Dendritic cell treated with granulocyte-macrophage colony-stimulating factor and Interleukin-4, amounts not matched to agents 40 ng/mL and 50 ng/mL, for 4 days (primary cell): ENCODE measurements around the gene PIGQ.

Experiments used
- H3K27ac Mint-ChIP-seq: one replicate; pipeline ENCODE4 v1.8.0; 2022; ENCODE audit warnings: mild to moderate bottlenecking, mixed read lengths
- H3K27me3 Mint-ChIP-seq: one replicate; pipeline ENCODE4 v1.8.0; 2022; ENCODE audit warnings: mild to moderate bottlenecking, mixed read lengths
- H3K36me3 Mint-ChIP-seq: one replicate; pipeline ENCODE4 v1.8.0; 2022; ENCODE audit warnings: low read depth, mixed read lengths
- H3K4me1 Mint-ChIP-seq: one replicate; pipeline ENCODE4 v1.8.0; 2022; ENCODE audit warnings: low read depth, mixed read lengths
- H3K4me3 Mint-ChIP-seq: one replicate; pipeline ENCODE4 v1.8.0; 2022; ENCODE audit warnings: mild to moderate bottlenecking, moderate library complexity, mixed read lengths
- H3K9me3 Mint-ChIP-seq: one replicate; pipeline ENCODE4 v1.8.0; 2022; ENCODE audit warnings: mixed read lengths
- intact Hi-C: fragments of 100-400 bp; cut with micrococcal nuclease; formaldehyde crosslinking; loops from one replicate; pipeline ENCODE4 v1.15.0; 2022

Gene PIGQ

GRCh38 chr16:565419-566330 is 4.1 kb upstream of the PIGQ start:
- H3K4me1 Mint-ChIP-seq, result peaks cover 28% of the 10 kb centered on the region
- H3K27me3 Mint-ChIP-seq, result peaks cover 19% of the 10 kb centered on the region
- no peaks in the 10 kb centered on the region for H3K9me3 Mint-ChIP-seq
- no peak overlapping the region for H3K27ac Mint-ChIP-seq
- intact Hi-C loops, result no loop called here
- no peak overlapping the region for H3K4me3 Mint-ChIP-seq
- H3K36me3 Mint-ChIP-seq, result no peaks in the 10 kb centered on the region

- peaks cover 11% of the 10 kb centered on the region for H3K27me3 Mint-ChIP-seq
- intact Hi-C loops, result no loop called here
- H3K27ac Mint-ChIP-seq, result peak within 1 kb of the TSS; percentile 76
- peaks cover 2% of the 10 kb centered on the region for H3K36me3 Mint-ChIP-seq
- H3K4me3 Mint-ChIP-seq, result peak within 1 kb of the TSS; percentile 67
- H3K4me1 Mint-ChIP-seq, result peaks cover 38% of the 10 kb centered on the region
- no peaks in the 10 kb centered on the region for H3K9me3 Mint-ChIP-seq
These were observed 3.0 kb upstream of the PIGQ start, which contains the start of gene NHLRC4 for GRCh38 chr16:566475-567372. Gene NHLRC4, plus strand, starts transcription at chr16:567005. Its CDS starts 1,043 bp downstream, at chr16:568048.

DNA sequence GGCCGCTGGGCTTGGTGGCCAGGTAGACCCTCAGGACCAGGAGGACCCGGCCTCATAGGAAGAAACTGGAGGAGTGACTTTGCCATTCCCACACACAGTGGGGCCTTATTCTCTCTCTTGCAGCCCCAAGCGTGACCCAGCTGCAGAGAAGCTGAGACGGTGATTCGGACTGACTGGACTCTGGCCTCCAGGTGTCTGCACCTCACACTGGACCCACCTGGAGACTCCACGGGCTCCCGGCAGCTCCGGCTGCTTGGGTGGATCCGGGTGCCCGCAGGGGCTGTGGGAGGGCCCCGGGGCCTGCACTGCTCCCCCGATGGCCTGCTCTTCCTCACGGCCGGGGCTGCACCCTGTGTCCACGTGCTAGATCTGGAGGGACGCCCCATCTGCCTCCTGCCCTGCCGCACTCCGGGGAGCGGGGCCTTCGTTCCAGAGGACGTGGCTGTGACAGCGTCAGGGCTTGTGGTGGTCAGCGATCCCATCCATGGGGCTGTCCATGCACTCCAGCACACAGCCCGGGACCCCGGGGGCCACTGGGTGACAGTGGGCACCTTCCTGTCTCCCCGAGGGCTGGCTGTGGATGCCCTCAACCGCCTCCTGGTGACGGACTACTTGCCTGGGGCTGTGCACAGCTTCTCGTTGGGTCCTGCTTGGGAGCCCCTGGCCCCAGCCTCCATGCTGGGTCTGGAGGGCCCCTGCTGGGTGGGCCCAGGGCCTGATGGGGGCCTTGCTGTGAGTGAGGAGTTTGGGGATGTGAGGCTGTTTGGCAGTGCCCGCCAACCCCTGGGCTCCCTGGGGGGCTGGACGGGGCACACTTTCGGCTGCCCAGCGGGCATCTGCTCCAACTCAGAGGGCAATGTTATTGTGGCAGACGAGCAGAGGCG is 2.2 kb upstream of the PIGQ start:
- H3K27ac Mint-ChIP-seq, result peak overlapping the region; percentile 76
- peaks cover 9% of the 10 kb centered on the region for H3K36me3 Mint-ChIP-seq
- H3K4me1 Mint-ChIP-seq, result peaks cover 43% of the 10 kb centered on the region
- peaks cover 3% of the 10 kb centered on the region for H3K27me3 Mint-ChIP-seq
- no peaks in the 10 kb centered on the region for H3K9me3 Mint-ChIP-seq
- H3K4me3 Mint-ChIP-seq, result no peak overlapping the region
- intact Hi-C loops, result no loop called here

DNA sequence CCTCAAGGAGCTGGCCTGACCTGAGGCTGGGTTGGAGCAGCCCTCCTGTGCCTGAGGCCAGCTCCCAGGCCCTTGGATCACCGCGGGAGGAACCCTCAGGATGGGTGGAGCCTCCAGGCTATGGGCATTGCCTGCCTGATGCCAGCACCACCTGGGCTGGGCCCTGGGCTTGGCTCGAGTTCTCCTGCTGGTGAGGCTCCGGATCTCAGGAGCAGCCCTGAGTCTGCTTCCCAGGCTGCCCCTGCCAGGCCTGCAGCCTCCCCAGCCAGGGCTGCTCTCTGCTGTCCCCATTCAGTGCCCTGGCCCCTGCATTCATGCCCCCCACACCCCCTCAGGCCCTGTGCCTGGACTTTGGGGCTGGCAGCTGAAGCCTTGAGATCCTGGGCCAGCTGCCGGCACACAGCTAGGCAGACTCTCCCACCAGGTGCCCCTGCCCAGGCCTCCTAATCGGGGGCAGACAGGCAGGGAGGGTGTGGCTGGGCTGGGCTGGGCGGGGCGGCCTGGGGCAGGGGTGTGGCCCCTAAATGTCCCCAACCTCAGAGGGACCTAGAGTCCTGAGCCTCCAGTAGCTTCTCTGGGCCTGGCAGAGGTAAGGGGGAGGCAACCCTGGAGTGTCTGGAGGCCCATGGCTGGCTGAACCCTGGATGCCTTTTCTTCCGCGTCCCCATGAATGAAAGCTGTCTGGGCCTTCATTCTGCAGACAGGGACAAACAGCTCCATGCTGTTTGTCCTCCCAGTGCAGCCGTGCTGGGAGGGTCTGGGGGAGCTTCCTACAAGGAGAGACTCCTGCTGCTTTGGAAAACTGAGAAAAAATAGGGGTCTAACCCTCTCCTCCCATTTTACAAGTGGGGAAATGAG is 1.1 kb upstream of the PIGQ start:
- Mint-ChIP-seq H3K4me1 (peaks cover 43% of the 10 kb centered on the region), H3K4me3 (peak overlapping the region; percentile 83), H3K9me3 (no peaks in the 10 kb centered on the region), H3K36me3 (peaks cover 12% of the 10 kb centered on the region), H3K27me3 (no peaks in the 10 kb centered on the region), H3K27ac (peak overlapping the region; percentile 91)
- intact Hi-C loops, result no loop called here

DNA sequence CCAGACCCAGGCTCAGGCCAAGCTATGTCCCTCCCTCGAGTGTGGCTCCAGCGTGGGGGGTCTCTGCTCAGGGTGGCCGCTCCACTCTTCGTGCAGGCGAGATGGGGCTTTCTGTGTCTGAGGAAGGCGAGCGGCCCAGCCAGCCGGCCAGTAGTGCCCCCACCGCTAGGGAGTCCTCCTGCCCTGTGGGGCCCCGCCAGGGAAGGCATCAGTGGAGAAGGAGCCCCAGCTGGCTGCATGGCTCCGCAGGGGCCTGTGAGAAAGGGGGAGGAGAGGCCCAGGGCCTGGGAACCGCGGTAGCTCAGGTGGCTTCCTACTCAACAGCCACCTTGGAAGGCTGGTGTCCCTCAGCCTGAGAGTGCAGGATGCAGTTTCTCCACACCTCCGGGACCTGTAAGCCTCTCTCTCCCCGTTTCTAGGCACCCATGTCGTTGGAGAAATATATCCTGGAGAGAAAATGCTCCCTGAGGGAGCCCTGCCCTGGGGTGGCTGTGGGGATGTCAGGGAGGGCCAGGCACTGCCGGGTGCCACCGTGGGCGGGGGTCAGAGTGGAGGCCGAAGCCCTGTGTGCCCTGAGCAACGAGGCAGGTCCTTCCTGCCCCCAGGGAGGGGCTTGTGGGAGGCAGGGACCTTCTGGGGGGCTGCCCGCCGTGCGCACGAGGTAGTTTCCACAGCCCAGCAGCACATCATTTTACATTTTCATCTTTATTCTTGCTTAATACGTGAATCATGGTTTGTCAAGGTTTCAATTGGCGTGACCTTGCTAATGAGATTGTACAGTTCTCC is 3.3 kb downstream of the PIGQ start:
- no peak overlapping the region for H3K4me3 Mint-ChIP-seq
- H3K4me1 Mint-ChIP-seq, result peaks cover 31% of the 10 kb centered on the region
- H3K27me3 Mint-ChIP-seq, result no peaks in the 10 kb centered on the region
- intact Hi-C loops, result no loop called here
- H3K36me3 Mint-ChIP-seq, result peaks cover 44% of the 10 kb centered on the region
- no peaks in the 10 kb centered on the region for H3K9me3 Mint-ChIP-seq
- H3K27ac Mint-ChIP-seq, result no peak overlapping the region

GRCh38 chr16:574021-574760 is 4.4 kb downstream of the PIGQ start:
- Mint-ChIP-seq H3K4me3 (no peak overlapping the region), H3K4me1 (peaks cover 23% of the 10 kb centered on the region), H3K9me3 (no peaks in the 10 kb centered on the region), H3K36me3 (peaks cover 44% of the 10 kb centered on the region), H3K27ac (no peak overlapping the region), H3K27me3 (no peaks in the 10 kb centered on the region)
- intact Hi-C loops, result no loop called here

GRCh38 chr16:575354-576196 is 5.8 kb downstream of the PIGQ start:
- H3K36me3 Mint-ChIP-seq, result peaks cover 51% of the 10 kb centered on the region
- H3K27me3 Mint-ChIP-seq, result no peaks in the 10 kb centered on the region
- H3K4me3 Mint-ChIP-seq, result no peak overlapping the region
- intact Hi-C loops, result no loop called here
- H3K27ac Mint-ChIP-seq, result no peak overlapping the region
- H3K9me3 Mint-ChIP-seq, result no peaks in the 10 kb centered on the region
- H3K4me1 Mint-ChIP-seq, result peaks cover 17% of the 10 kb centered on the region

DNA sequence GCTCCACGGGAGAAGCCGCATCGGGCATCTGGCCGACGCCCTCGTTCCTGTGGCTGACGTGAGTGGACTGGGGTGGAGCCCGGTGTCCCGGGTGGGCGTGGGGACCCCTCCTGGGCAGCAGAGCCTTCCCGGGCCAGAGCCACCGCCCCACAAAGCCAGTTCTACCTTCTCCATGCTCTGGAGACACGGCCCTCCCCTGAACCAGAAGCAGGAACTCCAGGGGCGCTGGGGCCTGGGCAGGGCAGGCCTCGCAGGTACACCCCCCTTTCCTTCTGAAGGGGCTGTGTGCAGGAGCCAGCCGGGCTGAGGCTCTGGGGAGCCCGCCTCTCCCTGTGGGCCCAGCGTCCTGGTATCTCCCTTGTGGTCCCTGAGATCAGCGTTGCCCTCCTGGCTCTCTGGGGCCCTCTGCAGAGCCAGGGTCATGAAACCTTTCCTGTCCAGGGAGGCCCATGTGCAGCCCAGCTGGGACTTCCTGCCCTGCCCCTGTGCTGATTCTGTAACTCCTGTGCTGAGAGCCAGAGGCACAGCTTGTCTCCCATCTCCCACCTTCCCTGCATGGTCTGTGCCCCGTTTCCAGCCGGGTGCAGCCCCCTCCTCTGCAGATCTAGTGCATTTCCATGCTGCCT is 6.5 kb downstream of the PIGQ start:
- no peaks in the 10 kb centered on the region for H3K27me3 Mint-ChIP-seq
- H3K4me1 Mint-ChIP-seq, result peaks cover 9% of the 10 kb centered on the region
- no peak overlapping the region for H3K4me3 Mint-ChIP-seq
- intact Hi-C loops, result no loop called here
- peaks cover 58% of the 10 kb centered on the region for H3K36me3 Mint-ChIP-seq
- H3K27ac Mint-ChIP-seq, result peak overlapping the region; percentile 4
- H3K9me3 Mint-ChIP-seq, result no peaks in the 10 kb centered on the region

DNA sequence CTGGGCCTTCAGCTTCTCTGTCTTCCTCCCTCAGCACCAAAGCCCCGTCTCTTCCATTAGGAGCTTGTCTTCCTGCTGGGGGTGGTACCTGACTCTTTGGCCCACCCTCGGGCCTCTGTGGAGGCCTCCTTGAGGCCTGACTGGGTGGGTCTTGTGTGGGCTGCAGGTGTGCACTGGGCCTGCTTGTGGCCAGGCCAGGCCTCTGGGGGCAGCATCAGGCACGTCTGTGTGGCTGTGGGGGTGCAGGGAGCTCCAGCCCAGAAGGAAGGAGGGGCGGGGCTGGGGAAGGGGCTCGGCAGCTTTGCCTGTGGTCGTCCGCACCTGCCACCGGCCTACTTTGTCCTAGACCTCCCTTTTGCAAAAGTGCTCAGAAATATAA is 7.0 kb downstream of the PIGQ start:
- Mint-ChIP-seq H3K27me3 (no peaks in the 10 kb centered on the region), H3K27ac (peak overlapping the region; percentile 4), H3K36me3 (peaks cover 60% of the 10 kb centered on the region), H3K4me1 (peaks cover 4% of the 10 kb centered on the region), H3K4me3 (no peak overlapping the region), H3K9me3 (no peaks in the 10 kb centered on the region)
- intact Hi-C loops, result no loop called here

DNA sequence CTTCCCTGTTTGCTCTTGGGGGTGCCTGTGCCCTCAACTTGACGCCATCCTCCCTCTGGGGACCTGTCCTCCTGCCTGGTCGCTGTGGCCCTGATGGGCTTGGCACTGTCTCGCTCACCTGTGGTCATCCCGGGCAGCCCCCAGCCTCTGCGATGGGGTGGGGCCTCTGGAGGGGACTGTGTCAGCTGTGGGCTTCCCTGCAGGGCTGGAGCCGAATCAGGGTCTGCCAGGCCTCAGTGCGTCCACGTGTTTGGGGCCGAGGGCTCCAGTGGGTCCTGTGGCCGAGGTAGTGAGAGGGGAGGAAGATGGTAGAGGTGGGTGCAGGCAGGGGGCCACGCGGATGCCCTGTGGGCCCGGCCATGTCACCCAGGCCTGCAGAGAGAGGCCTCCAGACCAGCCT is 8.0 kb downstream of the PIGQ start:
- Mint-ChIP-seq H3K27ac (no peak overlapping the region), H3K4me3 (no peak overlapping the region), H3K4me1 (no peaks in the 10 kb centered on the region), H3K9me3 (no peaks in the 10 kb centered on the region), H3K27me3 (no peaks in the 10 kb centered on the region), H3K36me3 (peaks cover 64% of the 10 kb centered on the region)
- intact Hi-C loops, result no loop called here
